Natural killer cell (primary cell): ENCODE measurements around the gene CYP2E1. TPM values are rescaled to one million over a fixed set of nuclear protein-coding genes. Genes with fewer than 3 reads are reported as not detected.
A peak's percentile ranks its signal among the peaks of the same experiment; 100 is the strongest.

Experiments
- ATAC-seq, 3 donors: fragments of 150-1000 bp in 2 of 3; fragments of 200-7000 bp in 1 of 3; cut with Tn5 transposase; 1 replicate in 1 of 3; 2 replicates in 2 of 3; pipeline ENCODE4 v1.10.0; 2021; ENCODE audit warnings: mild to moderate bottlenecking in 2 of 3, moderate library complexity in 2 of 3
- DNase-seq, 2 donors: peaks; one replicate each; pipeline versions ENCODE4 v3.0.0 to v3.0.0-alpha.2; 2013 to 2021; ENCODE audit warnings: mixed read lengths in 1 of 2
- H3K27ac ChIP-seq: one replicate; pipeline ENCODE4 v1.5.1; 2013; ENCODE audit warnings: mild to moderate bottlenecking, low read length
- H3K27me3 ChIP-seq: one replicate; pipeline ENCODE4 v1.6.1; 2013; ENCODE audit warnings: low read length; ENCODE audit not compliant: control insufficient read depth, insufficient read depth
- H3K36me3 ChIP-seq: one replicate; pipeline ENCODE4 v1.6.1; 2013; ENCODE audit warnings: low read length; ENCODE audit not compliant: control insufficient read depth, insufficient read depth
- H3K4me1 ChIP-seq: one replicate; pipeline ENCODE4 v1.6.1; 2013; ENCODE audit warnings: low read length; ENCODE audit not compliant: control insufficient read depth, insufficient read depth
- H3K4me3 ChIP-seq: one replicate; pipeline ENCODE4 v1.5.1; 2013; ENCODE audit warnings: low read length
- H3K9me3 ChIP-seq: one replicate; pipeline ENCODE4 v1.6.1; 2013; ENCODE audit warnings: low read length; ENCODE audit not compliant: control insufficient read depth, insufficient read depth
- H3K27ac Mint-ChIP-seq, 2 donors: one replicate each; pipeline ENCODE4 v1.8.0; 2022; ENCODE audit warnings: mild to moderate bottlenecking in 2 of 2, mixed read lengths in 2 of 2, moderate library complexity in 1 of 2
- H3K27me3 Mint-ChIP-seq, 2 donors: one replicate each; pipeline ENCODE4 v1.8.0; 2022; ENCODE audit warnings: low read depth in 2 of 2, mixed read lengths in 2 of 2
- H3K36me3 Mint-ChIP-seq: one replicate; pipeline ENCODE4 v1.8.0; 2022; ENCODE audit warnings: mixed read lengths
- H3K4me1 Mint-ChIP-seq, 2 donors: one replicate each; pipeline ENCODE4 v1.8.0; 2022; ENCODE audit warnings: mixed read lengths in 2 of 2
- H3K4me3 Mint-ChIP-seq: one replicate; pipeline ENCODE4 v1.8.0; 2022; ENCODE audit warnings: mild to moderate bottlenecking, moderate library complexity, mixed read lengths
- H3K9me3 Mint-ChIP-seq, 2 donors: one replicate each; pipeline ENCODE4 v1.8.0; 2022; ENCODE audit warnings: mixed read lengths in 2 of 2
- CTCF ChIP-seq: fragments of 200-600 bp; IDR thresholded peaks from one replicate; pipeline ENCODE4 v1.8.0; 2022; ENCODE audit warnings: antibody characterized with exemption
- WGBS: methylation state at CpG from one replicate; pipeline ENCODE4 v1.1.7; 2013; ENCODE audit warnings: missing lambda C conversion rate; ENCODE audit not compliant: insufficient coverage; 5-methylcytosine and 5-hydroxymethylcytosine counted together
- intact Hi-C: fragments of 100-400 bp; cut with micrococcal nuclease; formaldehyde crosslinking; loops from one replicate; pipeline ENCODE4 v1.14.2; 2022
- total RNA-seq, 4 donors: library from RNA; stranded (reverse); fragments of 120-200 nt in 1 of 4; gene quantifications; one replicate each; pipeline versions ENCODE4 v1.2.3 to v1.2.4, GENCODE V29; 2013 to 2022

CYP2E1 gene
- total RNA-seq, 3 donors from 2014 or later (not counting 1 experiment from before 2014, with no cell fraction given), result 2.8 to 3.8 (median 2.9) TPM

GRCh38 chr10:133527771-133528271, 658 bp downstream of the CYP2E1 start:
- Mint-ChIP-seq H3K27me3 (peaks cover 37 to 65% of the 10 kb centered on the region in 2 donors), H3K4me1 (peaks cover 17 to 25% of the 10 kb centered on the region in 2 donors), H3K4me3 (no peak overlapping the region), H3K36me3 (peaks cover 10% of the 10 kb centered on the region), H3K9me3 (peaks cover 0 to 7% of the 10 kb centered on the region in 2 donors), H3K27ac (no peak overlapping the region)
- peaks cover 5% of the 10 kb centered on the region for H3K9me3 ChIP-seq
- no peak overlapping the region for H3K4me3 ChIP-seq
- H3K27ac ChIP-seq, result no peak overlapping the region
- DNase-seq (no peak), ATAC-seq (no peak)
- TF ChIP-seq CTCF, result no peak
- WGBS, result 15% methylated on average over 51 of the region's 51 CpGs
- H3K36me3 ChIP-seq, result no peaks in the 10 kb centered on the region
- intact Hi-C loops, result no loop called here
- peaks cover 30% of the 10 kb centered on the region for H3K4me1 ChIP-seq
- H3K27me3 ChIP-seq, result peaks cover 6% of the 10 kb centered on the region

GRCh38 chr10:133528296-133528844, 1.2 kb downstream of the CYP2E1 start:
- intact Hi-C loops, result no loop called here
- peak overlapping the region; percentile 27 for H3K4me3 ChIP-seq

GRCh38 chr10:133528845-133529575, 1.8 kb downstream of the CYP2E1 start:
- peak overlapping the region; percentile 27 for H3K4me3 ChIP-seq

More at GRCh38 chr10:133528296-133528844, 1.2 kb downstream of the CYP2E1 start:
- H3K27ac Mint-ChIP-seq, result no peak overlapping the region
- H3K9me3 Mint-ChIP-seq, result peaks cover 0 to 3% of the 10 kb centered on the region in 2 donors
- Histone ChIP-seq H3K4me1 (peaks cover 30% of the 10 kb centered on the region), H3K9me3 (peaks cover 5% of the 10 kb centered on the region), H3K27me3 (peaks cover 6% of the 10 kb centered on the region), H3K27ac (no peak overlapping the region), H3K36me3 (no peaks in the 10 kb centered on the region)
- peaks cover 17 to 25% of the 10 kb centered on the region in 2 donors for H3K4me1 Mint-ChIP-seq
- H3K4me3 Mint-ChIP-seq, result peak overlapping the region; percentile 25
- DNase-seq (no peak), ATAC-seq (no peak)
- WGBS, result 3% methylated on average over 50 of the region's 50 CpGs
- H3K27me3 Mint-ChIP-seq, result peaks cover 37 to 60% of the 10 kb centered on the region in 2 donors
- TF ChIP-seq CTCF, result no peak
- H3K36me3 Mint-ChIP-seq, result peaks cover 5% of the 10 kb centered on the region

More at GRCh38 chr10:133528845-133529575, 1.8 kb downstream of the CYP2E1 start:
- WGBS, result 2% methylated on average over 35 of the region's 37 CpGs
- H3K4me1 Mint-ChIP-seq, result peaks cover 17 to 25% of the 10 kb centered on the region in 2 donors
- H3K27me3 ChIP-seq, result peaks cover 6% of the 10 kb centered on the region
- intact Hi-C loops, result no loop called here
- H3K27me3 Mint-ChIP-seq, result peaks cover 37 to 56% of the 10 kb centered on the region in 2 donors
- H3K4me3 Mint-ChIP-seq, result peak overlapping the region; percentile 76
- H3K36me3 Mint-ChIP-seq, result no peaks in the 10 kb centered on the region
- ATAC-seq, result no peak
- no peaks in the 10 kb centered on the region for H3K9me3 Mint-ChIP-seq
- peaks cover 30% of the 10 kb centered on the region for H3K4me1 ChIP-seq
- H3K27ac ChIP-seq, result no peak overlapping the region
- no peak for DNase-seq
- TF ChIP-seq CTCF, result no peak
- H3K9me3 ChIP-seq, result no peaks in the 10 kb centered on the region
- no peaks in the 10 kb centered on the region for H3K36me3 ChIP-seq
- H3K27ac Mint-ChIP-seq, result no peak overlapping the region
